Measurements from ENCODE around the gene REEP1.

DNA sequence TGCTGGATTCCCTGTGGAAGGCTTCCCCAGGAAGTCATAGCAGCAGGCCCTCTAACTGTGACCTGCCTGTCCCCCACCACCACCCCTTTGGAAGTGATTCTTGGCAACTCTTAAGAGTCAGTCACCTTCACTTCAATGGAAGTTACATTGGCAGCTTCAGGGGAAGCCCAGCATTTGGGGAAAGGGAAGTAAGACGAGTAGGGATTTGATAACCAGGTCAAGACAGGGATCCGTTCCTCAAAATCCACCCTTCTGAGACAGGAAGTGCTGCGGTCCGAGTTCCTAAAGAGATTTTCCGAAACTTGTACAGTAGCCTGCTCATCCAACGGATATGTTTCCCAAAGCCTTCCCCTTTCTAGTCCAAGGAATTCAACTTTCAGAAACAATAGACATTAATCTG is 84.0 kb downstream of the REEP1 start:
- TF ChIP-seq, protein P1, sequence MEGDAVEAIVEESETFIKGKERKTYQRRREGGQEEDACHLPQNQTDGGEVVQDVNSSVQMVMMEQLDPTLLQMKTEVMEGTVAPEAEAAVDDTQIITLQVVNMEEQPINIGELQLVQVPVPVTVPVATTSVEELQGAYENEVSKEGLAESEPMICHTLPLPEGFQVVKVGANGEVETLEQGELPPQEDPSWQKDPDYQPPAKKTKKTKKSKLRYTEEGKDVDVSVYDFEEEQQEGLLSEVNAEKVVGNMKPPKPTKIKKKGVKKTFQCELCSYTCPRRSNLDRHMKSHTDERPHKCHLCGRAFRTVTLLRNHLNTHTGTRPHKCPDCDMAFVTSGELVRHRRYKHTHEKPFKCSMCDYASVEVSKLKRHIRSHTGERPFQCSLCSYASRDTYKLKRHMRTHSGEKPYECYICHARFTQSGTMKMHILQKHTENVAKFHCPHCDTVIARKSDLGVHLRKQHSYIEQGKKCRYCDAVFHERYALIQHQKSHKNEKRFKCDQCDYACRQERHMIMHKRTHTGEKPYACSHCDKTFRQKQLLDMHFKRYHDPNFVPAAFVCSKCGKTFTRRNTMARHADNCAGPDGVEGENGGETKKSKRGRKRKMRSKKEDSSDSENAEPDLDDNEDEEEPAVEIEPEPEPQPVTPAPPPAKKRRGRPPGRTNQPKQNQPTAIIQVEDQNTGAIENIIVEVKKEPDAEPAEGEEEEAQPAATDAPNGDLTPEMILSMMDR (conservative IDR thresholded peaks at IDR 0.05; ENCODE audit: low read depth, low read length) = no peak
- TF ChIP-seq, protein P2, sequence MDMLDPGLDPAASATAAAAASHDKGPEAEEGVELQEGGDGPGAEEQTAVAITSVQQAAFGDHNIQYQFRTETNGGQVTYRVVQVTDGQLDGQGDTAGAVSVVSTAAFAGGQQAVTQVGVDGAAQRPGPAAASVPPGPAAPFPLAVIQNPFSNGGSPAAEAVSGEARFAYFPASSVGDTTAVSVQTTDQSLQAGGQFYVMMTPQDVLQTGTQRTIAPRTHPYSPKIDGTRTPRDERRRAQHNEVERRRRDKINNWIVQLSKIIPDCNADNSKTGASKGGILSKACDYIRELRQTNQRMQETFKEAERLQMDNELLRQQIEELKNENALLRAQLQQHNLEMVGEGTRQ (IDR thresholded peaks at IDR 0.05; ENCODE audit: low read depth, low read length) = no peak
- TF ChIP-seq MAFK (IDR thresholded peaks at IDR 0.05; ENCODE audit: low read depth, low read length) (no peak), POLR2A (IDR thresholded peaks at IDR 0.05; ENCODE audit: low read depth, low read length) (no peak), CEBPB (IDR thresholded peaks at IDR 0.05; ENCODE audit: low read depth, low read length) (no peak), CHD1 (IDR thresholded peaks at IDR 0.05; ENCODE audit: low read depth, low read length) (no peak), RAD21 (IDR thresholded peaks at IDR 0.05; ENCODE audit: low read length) (no peak), RFX5 (IDR thresholded peaks at IDR 0.05; ENCODE audit: low read depth, low read length) (no peak), MXI1 (IDR thresholded peaks at IDR 0.05; ENCODE audit: borderline replicate concordance, low read depth, low read length) (no peak), BHLHE40 (IDR thresholded peaks at IDR 0.05; ENCODE audit: low read depth, low read length) (no peak), MAZ (IDR thresholded peaks at IDR 0.05; ENCODE audit: borderline replicate concordance, low read depth, low read length) (no peak), FOS (IDR thresholded peaks at IDR 0.05; ENCODE audit: low read depth, low read length) (no peak)
- TF ChIP-seq, protein P3, sequence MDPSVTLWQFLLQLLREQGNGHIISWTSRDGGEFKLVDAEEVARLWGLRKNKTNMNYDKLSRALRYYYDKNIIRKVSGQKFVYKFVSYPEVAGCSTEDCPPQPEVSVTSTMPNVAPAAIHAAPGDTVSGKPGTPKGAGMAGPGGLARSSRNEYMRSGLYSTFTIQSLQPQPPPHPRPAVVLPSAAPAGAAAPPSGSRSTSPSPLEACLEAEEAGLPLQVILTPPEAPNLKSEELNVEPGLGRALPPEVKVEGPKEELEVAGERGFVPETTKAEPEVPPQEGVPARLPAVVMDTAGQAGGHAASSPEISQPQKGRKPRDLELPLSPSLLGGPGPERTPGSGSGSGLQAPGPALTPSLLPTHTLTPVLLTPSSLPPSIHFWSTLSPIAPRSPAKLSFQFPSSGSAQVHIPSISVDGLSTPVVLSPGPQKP (IDR thresholded peaks at IDR 0.05; ENCODE audit: borderline replicate concordance, low read depth, low read length) = no peak

All from IMR-90 (cell line).